Adrenal gland (tissue), 5 donors: ENCODE results near the gene PRKD1.

ENCODE experiments used
- POLR2A ChIP-seq, 2 donors: fragments of 450-650 bp; IDR thresholded peaks; one replicate each; pipeline ENCODE4 v1.6.1; 2017; ENCODE audit warnings: antibody characterized with exemption in 2 of 2, mild to moderate bottlenecking in 2 of 2, moderate library complexity in 1 of 2
- TF ChIP-seq, protein P1 (sequence below), 6 experiments: fragments of 450-650 bp in 4 of 6; fragments of 200-600 bp in 2 of 6; sonication (generic) in 1 of 6; IDR thresholded peaks; 1 replicate in 5 of 6; 2 replicates in 1 of 6; pipeline versions ENCODE4 v1.5.1 to v1.8.0; 2016 to 2021; ENCODE audit warnings: antibody characterized with exemption in 6 of 6, mild to moderate bottlenecking in 2 of 6, moderate library complexity in 1 of 6
- donor health status: DM: no; HTN: no; CAD: no.

GRCh38 chr14:29937116-29937515 is 9.5 kb upstream of the PRKD1 start:
- TF ChIP-seq, protein P1, sequence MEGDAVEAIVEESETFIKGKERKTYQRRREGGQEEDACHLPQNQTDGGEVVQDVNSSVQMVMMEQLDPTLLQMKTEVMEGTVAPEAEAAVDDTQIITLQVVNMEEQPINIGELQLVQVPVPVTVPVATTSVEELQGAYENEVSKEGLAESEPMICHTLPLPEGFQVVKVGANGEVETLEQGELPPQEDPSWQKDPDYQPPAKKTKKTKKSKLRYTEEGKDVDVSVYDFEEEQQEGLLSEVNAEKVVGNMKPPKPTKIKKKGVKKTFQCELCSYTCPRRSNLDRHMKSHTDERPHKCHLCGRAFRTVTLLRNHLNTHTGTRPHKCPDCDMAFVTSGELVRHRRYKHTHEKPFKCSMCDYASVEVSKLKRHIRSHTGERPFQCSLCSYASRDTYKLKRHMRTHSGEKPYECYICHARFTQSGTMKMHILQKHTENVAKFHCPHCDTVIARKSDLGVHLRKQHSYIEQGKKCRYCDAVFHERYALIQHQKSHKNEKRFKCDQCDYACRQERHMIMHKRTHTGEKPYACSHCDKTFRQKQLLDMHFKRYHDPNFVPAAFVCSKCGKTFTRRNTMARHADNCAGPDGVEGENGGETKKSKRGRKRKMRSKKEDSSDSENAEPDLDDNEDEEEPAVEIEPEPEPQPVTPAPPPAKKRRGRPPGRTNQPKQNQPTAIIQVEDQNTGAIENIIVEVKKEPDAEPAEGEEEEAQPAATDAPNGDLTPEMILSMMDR (IDR thresholded peaks at IDR 0.05) = no peak
- TF ChIP-seq POLR2A (IDR thresholded peaks at IDR 0.05) = no peak
